HG02763 (cell line): Measurements from ENCODE around the gene SYT1.

Experiments used
- ATAC-seq: cut with Tn5 transposase; IDR thresholded peaks from one replicate; pipeline ENCODE4 v1.9.1; 2021; ENCODE audit warnings: mild to moderate bottlenecking, moderate library complexity; ENCODE audit not compliant: unreplicated experiment

The SYT1 gene

DNA sequence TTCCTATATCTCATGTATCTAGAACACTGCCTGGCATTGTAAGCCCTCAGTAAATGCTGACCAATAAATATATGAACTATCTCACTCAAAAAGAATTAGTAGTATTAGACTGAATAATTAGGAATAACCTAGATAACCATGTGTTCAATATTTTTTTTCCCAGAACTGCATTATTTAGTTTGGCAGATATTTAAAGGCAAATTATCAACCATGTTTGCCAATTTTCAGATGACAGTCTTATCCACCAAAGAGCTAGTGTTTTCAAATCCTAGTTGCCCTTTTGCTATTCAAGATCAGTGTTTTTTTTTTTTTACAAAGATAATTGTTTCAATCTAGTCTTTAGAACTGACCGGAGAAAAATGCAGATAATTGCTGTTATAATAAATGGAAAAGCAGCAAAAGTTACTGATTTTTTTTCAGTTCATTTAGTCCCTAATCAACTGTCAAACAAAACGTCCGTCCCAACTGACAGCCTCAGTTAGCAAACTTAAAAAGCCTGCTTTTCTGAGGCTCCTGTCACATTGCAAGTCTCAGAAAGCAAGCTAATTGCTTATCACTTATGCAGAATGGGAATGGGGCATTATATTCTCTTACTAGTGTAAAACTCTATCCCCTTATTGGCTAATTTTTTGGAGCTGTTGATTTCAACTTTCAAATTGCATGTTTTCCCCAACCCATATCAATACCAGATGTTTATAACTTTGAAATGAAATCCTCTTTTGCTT is 623.0 kb downstream of the SYT1 start:
- no peak for ATAC-seq
